Nephron progenitor cell (in vitro differentiated cells): ENCODE data around the gene SDK2.

Experiments
- DNase-seq: peaks from one replicate; pipeline ENCODE4 v3.0.0; 2021
- H3K27ac Mint-ChIP-seq: 2 replicates; pipeline ENCODE4 v1.8.0; 2021; ENCODE audit warnings: mild to moderate bottlenecking, moderate library complexity, mixed read lengths
- H3K27me3 Mint-ChIP-seq: 2 replicates; pipeline ENCODE4 v1.8.0; 2021; ENCODE audit warnings: mild to moderate bottlenecking, low read depth, mixed read lengths; ENCODE audit not compliant: poor library complexity
- H3K36me3 Mint-ChIP-seq: 2 replicates; pipeline ENCODE4 v1.8.0; 2021; ENCODE audit warnings: low read depth, mixed read lengths
- H3K4me1 Mint-ChIP-seq: 2 replicates; pipeline ENCODE4 v1.8.0; 2021; ENCODE audit warnings: mixed read lengths
- H3K4me3 Mint-ChIP-seq: 2 replicates; pipeline ENCODE4 v1.8.0; 2021; ENCODE audit warnings: mild to moderate bottlenecking, moderate library complexity, mixed read lengths
- H3K9me3 Mint-ChIP-seq: 2 replicates; pipeline ENCODE4 v1.8.0; 2021; ENCODE audit warnings: mild to moderate bottlenecking, moderate library complexity, mixed read lengths
- CTCF ChIP-seq: fragments of 200-600 bp; sonication (generic); IDR thresholded peaks from 2 replicates; pipeline ENCODE4 v1.5.0; 2021; ENCODE audit warnings: antibody characterized with exemption

Gene SDK2

GRCh38 chr17:73548620-73549311 lies 95.5 kb downstream of the SDK2 start:
- Mint-ChIP-seq H3K4me3 (no peak overlapping the region), H3K27ac (peak overlapping the region; percentile 90), H3K36me3 (no peaks in the 10 kb centered on the region), H3K4me1 (peaks cover 89% of the 10 kb centered on the region), H3K9me3 (no peaks in the 10 kb centered on the region), H3K27me3 (peaks cover 7% of the 10 kb centered on the region)
- no peak for TF ChIP-seq CTCF
- DNase-seq = no peak

- Mint-ChIP-seq H3K27me3 (peaks cover 12% of the 10 kb centered on the region), H3K27ac (no peak overlapping the region), H3K4me3 (no peak overlapping the region), H3K9me3 (no peaks in the 10 kb centered on the region), H3K36me3 (no peaks in the 10 kb centered on the region), H3K4me1 (peaks cover 93% of the 10 kb centered on the region)
- no peak for DNase-seq
- TF ChIP-seq CTCF = no peak
Measured at GRCh38 chr17:73547790-73548189, 96.5 kb downstream of the SDK2 start.

- no peak overlapping the region for H3K27ac Mint-ChIP-seq
- peak; percentile 64 for DNase-seq
- no peak overlapping the region for H3K4me3 Mint-ChIP-seq
- H3K27me3 Mint-ChIP-seq = peaks cover 12% of the 10 kb centered on the region
- H3K9me3 Mint-ChIP-seq = no peaks in the 10 kb centered on the region
- peaks cover 91% of the 10 kb centered on the region for H3K4me1 Mint-ChIP-seq
- TF ChIP-seq CTCF = no peak
- H3K36me3 Mint-ChIP-seq = no peaks in the 10 kb centered on the region
Measured at GRCh38 chr17:73546770-73547536, 97.3 kb downstream of the SDK2 start.

GRCh38 chr17:73546114-73546513 lies 98.1 kb downstream of the SDK2 start:
- no peak for TF ChIP-seq CTCF
- H3K27me3 Mint-ChIP-seq = peaks cover 6% of the 10 kb centered on the region
- no peaks in the 10 kb centered on the region for H3K36me3 Mint-ChIP-seq
- H3K4me3 Mint-ChIP-seq = no peak overlapping the region
- no peaks in the 10 kb centered on the region for H3K9me3 Mint-ChIP-seq
- peaks cover 90% of the 10 kb centered on the region for H3K4me1 Mint-ChIP-seq
- no peak for DNase-seq
- no peak overlapping the region for H3K27ac Mint-ChIP-seq

- no peak overlapping the region for H3K27ac Mint-ChIP-seq
- peaks cover 84% of the 10 kb centered on the region for H3K4me1 Mint-ChIP-seq
- no peak overlapping the region for H3K4me3 Mint-ChIP-seq
- DNase-seq = no peak
- no peaks in the 10 kb centered on the region for H3K36me3 Mint-ChIP-seq
- H3K9me3 Mint-ChIP-seq = no peaks in the 10 kb centered on the region
- H3K27me3 Mint-ChIP-seq = peaks cover 6% of the 10 kb centered on the region
- TF ChIP-seq CTCF = no peak
Measured at GRCh38 chr17:73545109-73546032, 98.9 kb downstream of the SDK2 start.
